Loucy (cell line): Measurements from ENCODE around the gene NODAL.

Source experiments
- EZH2phosphoT487 ChIP-seq: fragments of 200-600 bp; IDR thresholded peaks from 2 replicates; pipeline ENCODE4 v1.6.1; 2018; ENCODE audit warnings: antibody characterized with exemption, mild to moderate bottlenecking, moderate library complexity, borderline replicate concordance
- TF ChIP-seq, protein P1 (sequence below): fragments of 200-600 bp; sonication (generic); conservative IDR thresholded peaks from 2 replicates; pipeline ENCODE4 v1.5.1; 2014; ENCODE audit warnings: mild to moderate bottlenecking, antibody characterized with exemption, low read length

DNA sequence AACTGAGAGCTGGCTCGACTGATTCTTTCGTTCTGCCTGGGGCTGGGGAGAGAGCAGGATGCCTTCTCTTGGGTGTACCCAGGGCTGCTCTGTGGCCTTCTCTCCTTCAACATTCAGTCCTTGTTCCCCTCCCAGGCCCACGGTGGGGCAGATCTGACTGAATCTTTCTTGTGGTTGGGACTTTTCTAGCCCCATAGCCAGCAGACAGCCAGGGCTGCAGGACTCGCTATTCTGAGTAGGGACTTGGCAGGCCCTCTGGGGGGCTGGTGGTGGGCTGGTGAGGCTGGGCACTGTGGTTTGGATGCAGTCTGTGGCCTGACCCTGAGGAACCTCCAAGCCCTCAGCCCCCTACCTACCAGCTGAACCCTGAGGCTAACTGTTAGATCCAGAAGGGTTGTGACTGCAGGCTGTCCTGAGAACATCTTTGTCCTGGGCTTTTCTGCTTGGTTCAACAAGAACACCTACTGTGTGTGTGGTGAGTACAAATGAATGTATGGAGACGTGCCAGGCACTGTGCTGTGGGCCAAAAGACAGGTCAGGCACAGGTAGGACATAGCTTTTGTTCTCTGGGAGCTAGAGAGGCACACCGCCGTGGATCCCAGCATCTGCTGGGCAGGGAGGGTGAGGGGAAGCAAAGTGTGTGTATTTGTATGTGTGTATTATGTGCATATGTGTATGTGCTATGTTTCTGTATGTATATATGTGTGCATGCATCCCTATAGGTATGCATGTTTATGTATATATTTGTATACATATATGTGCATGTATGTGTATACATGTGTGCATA, 35.0 kb upstream of the NODAL start:
- TF ChIP-seq, protein P1, sequence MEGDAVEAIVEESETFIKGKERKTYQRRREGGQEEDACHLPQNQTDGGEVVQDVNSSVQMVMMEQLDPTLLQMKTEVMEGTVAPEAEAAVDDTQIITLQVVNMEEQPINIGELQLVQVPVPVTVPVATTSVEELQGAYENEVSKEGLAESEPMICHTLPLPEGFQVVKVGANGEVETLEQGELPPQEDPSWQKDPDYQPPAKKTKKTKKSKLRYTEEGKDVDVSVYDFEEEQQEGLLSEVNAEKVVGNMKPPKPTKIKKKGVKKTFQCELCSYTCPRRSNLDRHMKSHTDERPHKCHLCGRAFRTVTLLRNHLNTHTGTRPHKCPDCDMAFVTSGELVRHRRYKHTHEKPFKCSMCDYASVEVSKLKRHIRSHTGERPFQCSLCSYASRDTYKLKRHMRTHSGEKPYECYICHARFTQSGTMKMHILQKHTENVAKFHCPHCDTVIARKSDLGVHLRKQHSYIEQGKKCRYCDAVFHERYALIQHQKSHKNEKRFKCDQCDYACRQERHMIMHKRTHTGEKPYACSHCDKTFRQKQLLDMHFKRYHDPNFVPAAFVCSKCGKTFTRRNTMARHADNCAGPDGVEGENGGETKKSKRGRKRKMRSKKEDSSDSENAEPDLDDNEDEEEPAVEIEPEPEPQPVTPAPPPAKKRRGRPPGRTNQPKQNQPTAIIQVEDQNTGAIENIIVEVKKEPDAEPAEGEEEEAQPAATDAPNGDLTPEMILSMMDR, result no peak
- no peak for TF ChIP-seq EZH2phosphoT487
